OCI-LY7 (cell line): ENCODE data around the gene DMAC1. TPM values are rescaled to one million over a fixed set of nuclear protein-coding genes. Genes with fewer than 3 reads are reported as not detected.

Experiments
- BruUV-seq: library from RNA; stranded (reverse); fragments of 400-500 nt; replicated peaks from 2 replicates; lab custom pipeline; 2021; lab: Mats Ljungman, UMichigan
- CTCF ChIA-PET: fragments of 300-600 bp; sonication (Branson Sonifier 250); formaldehyde crosslinking; loops from one replicate; lab custom pipeline; 2022; ENCODE audit warnings: antibody characterized with exemption; ENCODE audit not compliant: unreplicated experiment; lab: Charles Lee
- POLR2A ChIA-PET: fragments of 300-600 bp; sonication (Branson Sonifier 250); formaldehyde crosslinking; loops from one replicate; lab custom pipeline; 2022; ENCODE audit warnings: antibody characterized with exemption; lab: Charles Lee
- DNase-seq: peaks from one replicate; pipeline ENCODE4 v3.0.0-alpha.2; 2015; ENCODE audit warnings: low spot score
- H2AFZ ChIP-seq: fragments of 200-600 bp; sonication (generic), shearing (Covaris generic); 2 replicates; pipeline ENCODE4 v1.6.1; 2014; ENCODE audit warnings: mild to moderate bottlenecking, antibody characterized with exemption, low read length, moderate library complexity
- H3K27ac ChIP-seq: fragments of 200-600 bp; sonication (generic); 2 replicates; pipeline ENCODE4 v1.5.1; 2014; ENCODE audit warnings: mixed run types, low read depth, mild to moderate bottlenecking, moderate library complexity, low read length, inconsistent platforms; ENCODE audit not compliant: poor library complexity, severe bottlenecking
- H3K36me3 ChIP-seq: fragments of 200-600 bp; sonication (generic); 2 replicates; pipeline ENCODE4 v1.6.1; 2014; ENCODE audit warnings: mild to moderate bottlenecking, antibody characterized with exemption, low read length, moderate library complexity, mixed read lengths; ENCODE audit not compliant: insufficient read depth
- H3K4me1 ChIP-seq: fragments of 200-600 bp; sonication (generic); 2 replicates; pipeline ENCODE4 v1.5.1; 2014; ENCODE audit warnings: mild to moderate bottlenecking, low read length; ENCODE audit not compliant: insufficient read depth, poor library complexity, severe bottlenecking
- H3K4me2 ChIP-seq: fragments of 200-600 bp; sonication (generic); 2 replicates; pipeline ENCODE4 v1.6.1; 2014; ENCODE audit warnings: mild to moderate bottlenecking, low read length
- H3K4me3 ChIP-seq: fragments of 200-600 bp; sonication (generic); 2 replicates; pipeline ENCODE4 v1.5.1; 2014; ENCODE audit warnings: mild to moderate bottlenecking, low read depth, low read length; ENCODE audit not compliant: poor library complexity, severe bottlenecking
- H3K79me2 ChIP-seq: fragments of 200-600 bp; sonication (generic); 2 replicates; pipeline ENCODE4 v1.6.1; 2016; ENCODE audit warnings: low read depth, mild to moderate bottlenecking, low read length, moderate library complexity, mixed read lengths; ENCODE audit not compliant: insufficient read depth
- H3K9me2 ChIP-seq: fragments of 200-600 bp; sonication (generic); 2 replicates; pipeline ENCODE4 v1.6.1; 2016; ENCODE audit warnings: mild to moderate bottlenecking, low read length, mixed read lengths; ENCODE audit not compliant: insufficient read depth
- H3K9me3 ChIP-seq: fragments of 200-600 bp; sonication (generic); 2 replicates; pipeline ENCODE4 v1.6.1; 2014; ENCODE audit warnings: mild to moderate bottlenecking, mixed run types, low read length, mixed read lengths
- H4K20me1 ChIP-seq: fragments of 200-600 bp; sonication (generic); 2 replicates; pipeline ENCODE4 v1.6.1; 2014; ENCODE audit warnings: mild to moderate bottlenecking, antibody characterized with exemption, low read length, moderate library complexity, mixed read lengths; ENCODE audit not compliant: insufficient read depth
- EZH2phosphoT487 ChIP-seq: fragments of 200-600 bp; sonication (generic); IDR thresholded peaks from 2 replicates; pipeline ENCODE4 v1.6.1; 2018; ENCODE audit warnings: low read depth, borderline replicate concordance, mild to moderate bottlenecking, mixed run types, antibody characterized with exemption, low read length, moderate library complexity, mixed read lengths
- intact Hi-C: fragments of 100-400 bp; cut with micrococcal nuclease; formaldehyde crosslinking; loops from one replicate; pipeline ENCODE4 v1.10.0; 2022; ENCODE audit not compliant: unreplicated experiment
- total RNA-seq, 2 experiments: library from RNA; depleted of rRNA in 1 of 2; stranded (reverse); fragments of >200 nt in 1 of 2; shearing (Covaris generic) in 1 of 2; gene quantifications; 2 replicates each; pipeline ENCODE4 v1.2.3, GENCODE V29; 2014 to 2022
- TF ChIP-seq, protein P1 (sequence below): fragments of 200-600 bp; sonication (generic); conservative IDR thresholded peaks from 2 replicates; pipeline ENCODE4 v1.5.1; 2014; ENCODE audit warnings: mild to moderate bottlenecking, antibody characterized with exemption, low read length, moderate library complexity, mixed read lengths

The DMAC1 gene
- total RNA-seq, 2 experiments from 2014 or later = 29.1 to 103 TPM

DNA sequence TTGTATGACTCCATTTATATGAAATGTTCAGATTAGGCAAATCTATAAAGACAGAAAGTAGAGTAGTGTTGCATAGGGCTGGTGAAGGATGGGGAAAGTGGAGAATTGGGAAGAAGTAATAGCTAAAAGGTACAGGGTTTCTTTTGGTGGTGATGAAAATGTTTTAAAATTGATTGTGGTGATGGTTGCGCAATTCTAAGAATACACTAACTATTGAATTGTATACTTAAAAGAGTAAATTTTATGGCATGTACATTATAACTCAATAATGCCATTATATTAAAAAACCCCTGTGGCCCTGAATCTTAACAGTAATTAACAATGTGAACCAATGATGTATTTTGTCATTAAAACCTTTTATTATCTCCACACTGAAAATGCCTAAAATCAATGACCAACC lies 20.4 kb upstream of the DMAC1 start:
- TF ChIP-seq, protein P1, sequence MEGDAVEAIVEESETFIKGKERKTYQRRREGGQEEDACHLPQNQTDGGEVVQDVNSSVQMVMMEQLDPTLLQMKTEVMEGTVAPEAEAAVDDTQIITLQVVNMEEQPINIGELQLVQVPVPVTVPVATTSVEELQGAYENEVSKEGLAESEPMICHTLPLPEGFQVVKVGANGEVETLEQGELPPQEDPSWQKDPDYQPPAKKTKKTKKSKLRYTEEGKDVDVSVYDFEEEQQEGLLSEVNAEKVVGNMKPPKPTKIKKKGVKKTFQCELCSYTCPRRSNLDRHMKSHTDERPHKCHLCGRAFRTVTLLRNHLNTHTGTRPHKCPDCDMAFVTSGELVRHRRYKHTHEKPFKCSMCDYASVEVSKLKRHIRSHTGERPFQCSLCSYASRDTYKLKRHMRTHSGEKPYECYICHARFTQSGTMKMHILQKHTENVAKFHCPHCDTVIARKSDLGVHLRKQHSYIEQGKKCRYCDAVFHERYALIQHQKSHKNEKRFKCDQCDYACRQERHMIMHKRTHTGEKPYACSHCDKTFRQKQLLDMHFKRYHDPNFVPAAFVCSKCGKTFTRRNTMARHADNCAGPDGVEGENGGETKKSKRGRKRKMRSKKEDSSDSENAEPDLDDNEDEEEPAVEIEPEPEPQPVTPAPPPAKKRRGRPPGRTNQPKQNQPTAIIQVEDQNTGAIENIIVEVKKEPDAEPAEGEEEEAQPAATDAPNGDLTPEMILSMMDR = no peak
- no peak for TF ChIP-seq EZH2phosphoT487
- intact Hi-C loops = no loop called here
- ChIA-PET POLR2A (interaction anchor here (0.9 kb wide), 1 partner anchor 344 kb away, joined by 4 read pairs; no protein-coding TSS in a partner anchor), CTCF (no interaction called here)
- Histone ChIP-seq H3K27ac (no peak overlapping the region), H4K20me1 (no peaks in the 10 kb centered on the region), H3K4me2 (no peak overlapping the region), H3K36me3 (no peaks in the 10 kb centered on the region), H3K9me2 (no peaks in the 10 kb centered on the region), H3K4me1 (no peaks in the 10 kb centered on the region), H3K79me2 (no peaks in the 10 kb centered on the region), H3K9me3 (no peaks in the 10 kb centered on the region), H3K4me3 (no peak overlapping the region), H2AFZ (no peak overlapping the region)
- DNase-seq = no peak
- BruUV-seq = no TSS peak

DNA sequence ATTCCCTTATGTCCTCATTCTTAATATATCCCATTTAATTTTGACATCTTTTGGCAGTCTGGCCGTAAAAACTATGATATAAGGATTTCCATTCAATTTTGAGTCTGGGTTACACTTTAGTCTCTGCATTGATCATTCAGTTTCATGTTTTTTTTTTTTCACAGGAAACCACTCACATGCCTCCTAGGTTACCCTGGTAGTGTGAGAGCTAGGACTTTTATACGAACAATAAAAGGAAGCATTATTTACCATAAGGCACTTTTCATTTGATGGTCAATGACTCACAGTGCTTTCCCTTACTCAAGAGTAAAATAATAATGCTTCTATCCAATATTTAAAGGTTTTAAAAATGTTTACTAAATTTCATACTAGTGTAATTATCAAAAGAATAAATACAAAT lies 16.4 kb upstream of the DMAC1 start:
- Histone ChIP-seq H3K4me1 (no peaks in the 10 kb centered on the region), H3K4me3 (no peak overlapping the region), H3K4me2 (no peak overlapping the region), H3K27ac (no peak overlapping the region), H4K20me1 (no peaks in the 10 kb centered on the region), H3K36me3 (no peaks in the 10 kb centered on the region), H2AFZ (no peak overlapping the region), H3K79me2 (no peaks in the 10 kb centered on the region), H3K9me3 (no peaks in the 10 kb centered on the region), H3K9me2 (no peaks in the 10 kb centered on the region)
- BruUV-seq = no TSS peak
- DNase-seq = no peak
- TF ChIP-seq EZH2phosphoT487 = no peak
- TF ChIP-seq, protein P1 = no peak
- intact Hi-C loops = no loop called here
- CTCF ChIA-PET = no interaction called here
- POLR2A ChIA-PET = no interaction called here

DNA sequence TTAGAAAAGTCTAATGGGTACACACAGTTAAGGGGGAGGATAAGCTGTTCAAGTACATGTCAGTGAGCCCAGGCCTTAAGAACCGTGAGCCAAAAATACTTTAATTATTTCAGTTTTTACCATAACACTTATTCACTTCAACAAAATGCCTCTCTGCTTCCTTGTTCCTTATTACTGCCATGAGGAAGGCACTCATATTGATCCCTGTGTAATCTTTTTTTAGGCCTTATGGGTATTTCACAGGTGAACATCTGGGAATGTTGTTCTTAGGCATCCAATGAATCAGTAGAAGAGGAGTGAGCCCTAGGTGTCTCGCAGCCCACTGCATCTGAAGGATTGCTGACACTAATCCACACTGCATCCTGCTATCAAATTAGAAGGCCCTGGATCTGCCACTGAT lies 13.5 kb upstream of the DMAC1 start:
- no peaks in the 10 kb centered on the region for H3K36me3 ChIP-seq
- POLR2A ChIA-PET = no interaction called here
- no peak overlapping the region for H3K4me3 ChIP-seq
- CTCF ChIA-PET = no interaction called here
- H3K27ac ChIP-seq = no peak overlapping the region
- H3K4me2 ChIP-seq = no peak overlapping the region
- no peaks in the 10 kb centered on the region for H3K9me2 ChIP-seq
- no peak for DNase-seq
- no peak overlapping the region for H2AFZ ChIP-seq
- H3K79me2 ChIP-seq = no peaks in the 10 kb centered on the region
- H4K20me1 ChIP-seq = no peaks in the 10 kb centered on the region
- no TSS peak for BruUV-seq
- H3K9me3 ChIP-seq = no peaks in the 10 kb centered on the region
- intact Hi-C loops = no loop called here
- no peak for TF ChIP-seq EZH2phosphoT487
- TF ChIP-seq, protein P1 = no peak
- no peaks in the 10 kb centered on the region for H3K4me1 ChIP-seq
